ENCODE measurements around the gene SLC17A9. TPM values are rescaled to one million over a fixed set of nuclear protein-coding genes. Genes with fewer than 3 reads are reported as not detected.

Gene SLC17A9
- total RNA-seq, 1 donor from 2014 or later, result 12.4 TPM

DNA sequence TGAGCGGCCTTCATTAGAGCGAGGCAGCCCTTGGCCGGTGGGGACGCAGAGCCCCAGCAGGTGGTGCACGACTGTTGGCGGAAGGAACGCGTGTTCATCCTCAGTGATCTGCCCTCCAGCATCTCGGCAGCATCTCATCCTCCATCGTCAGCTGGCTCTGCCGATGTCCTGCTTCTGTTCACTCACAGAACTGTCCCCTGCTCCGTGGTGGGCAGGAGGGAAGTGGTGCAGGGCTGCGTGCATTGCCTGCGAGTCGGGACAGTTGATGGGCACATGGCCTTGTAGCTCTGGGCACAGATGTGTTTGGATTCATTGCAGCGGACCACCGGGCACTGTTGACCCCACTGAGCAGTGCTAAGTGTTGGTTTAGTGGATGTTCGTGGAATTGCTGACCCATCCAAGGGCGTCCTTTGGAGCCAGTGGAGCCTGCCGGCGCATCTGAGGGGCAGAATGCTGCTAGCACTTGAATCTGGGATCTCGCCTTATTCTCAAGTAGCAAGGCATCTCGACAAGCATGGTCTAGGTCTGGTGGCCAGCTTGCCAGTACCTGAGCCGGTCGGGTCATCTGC, 6.7 kb upstream of the SLC17A9 start:
- Mint-ChIP-seq H3K36me3 (ENCODE audit: low read depth, unreplicated experiment) (peaks cover 46% of the 10 kb centered on the region), H3K9me3 (ENCODE audit: unreplicated experiment) (peaks cover 2% of the 10 kb centered on the region), H3K27ac (ENCODE audit: unreplicated experiment) (no peak overlapping the region), H3K4me3 (ENCODE audit: unreplicated experiment) (no peak overlapping the region), H3K27me3 (ENCODE audit: low read depth, unreplicated experiment) (no peaks in the 10 kb centered on the region), H3K4me1 (ENCODE audit: low read depth, unreplicated experiment) (peaks cover 7% of the 10 kb centered on the region)
- peaks cover 36% of the 10 kb centered on the region for H3K36me3 ChIP-seq (ENCODE audit: insufficient read depth, low read length)
- no peak overlapping the region for H3K4me2 ChIP-seq (ENCODE audit: low read length)
- no peak overlapping the region for H3K4me3 ChIP-seq (ENCODE audit: insufficient read depth, low read depth, low read length)
- H2AFZ ChIP-seq (ENCODE audit: low read depth, low read length), result no peak overlapping the region
- H3K27me3 ChIP-seq (ENCODE audit: insufficient read depth, low read length), result no peaks in the 10 kb centered on the region
- H3K27ac ChIP-seq (ENCODE audit: low read depth, low read length), result no peak overlapping the region
- H4K20me1 ChIP-seq (ENCODE audit: insufficient read depth, low read length), result peaks cover 70% of the 10 kb centered on the region
- FAIRE-seq (no peak), DNase-seq (ENCODE audit: low read depth) (no peak)
- TF ChIP-seq, protein P1, sequence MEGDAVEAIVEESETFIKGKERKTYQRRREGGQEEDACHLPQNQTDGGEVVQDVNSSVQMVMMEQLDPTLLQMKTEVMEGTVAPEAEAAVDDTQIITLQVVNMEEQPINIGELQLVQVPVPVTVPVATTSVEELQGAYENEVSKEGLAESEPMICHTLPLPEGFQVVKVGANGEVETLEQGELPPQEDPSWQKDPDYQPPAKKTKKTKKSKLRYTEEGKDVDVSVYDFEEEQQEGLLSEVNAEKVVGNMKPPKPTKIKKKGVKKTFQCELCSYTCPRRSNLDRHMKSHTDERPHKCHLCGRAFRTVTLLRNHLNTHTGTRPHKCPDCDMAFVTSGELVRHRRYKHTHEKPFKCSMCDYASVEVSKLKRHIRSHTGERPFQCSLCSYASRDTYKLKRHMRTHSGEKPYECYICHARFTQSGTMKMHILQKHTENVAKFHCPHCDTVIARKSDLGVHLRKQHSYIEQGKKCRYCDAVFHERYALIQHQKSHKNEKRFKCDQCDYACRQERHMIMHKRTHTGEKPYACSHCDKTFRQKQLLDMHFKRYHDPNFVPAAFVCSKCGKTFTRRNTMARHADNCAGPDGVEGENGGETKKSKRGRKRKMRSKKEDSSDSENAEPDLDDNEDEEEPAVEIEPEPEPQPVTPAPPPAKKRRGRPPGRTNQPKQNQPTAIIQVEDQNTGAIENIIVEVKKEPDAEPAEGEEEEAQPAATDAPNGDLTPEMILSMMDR (IDR thresholded peaks at IDR 0.05; ENCODE audit: insufficient read depth, low read depth, low read length), result no peak
- no peak for TF ChIP-seq EZH2 (IDR thresholded peaks at IDR 0.05; ENCODE audit: insufficient read depth, low read length)
- H3K9me3 ChIP-seq (ENCODE audit: insufficient read depth, low read depth, low read length), result peaks cover 4% of the 10 kb centered on the region
- H3K4me1 ChIP-seq (ENCODE audit: insufficient read depth, low read length), result no peaks in the 10 kb centered on the region
- H3K79me2 ChIP-seq (ENCODE audit: insufficient read depth, low read length), result peaks cover 47% of the 10 kb centered on the region
- H3K9ac ChIP-seq (ENCODE audit: low read length), result no peak overlapping the region

- peaks cover 2% of the 10 kb centered on the region for H3K4me1 Mint-ChIP-seq (ENCODE audit: low read depth, unreplicated experiment)
- Histone ChIP-seq H4K20me1 (ENCODE audit: insufficient read depth, low read length) (peaks cover 59% of the 10 kb centered on the region), H3K4me2 (ENCODE audit: low read length) (no peak overlapping the region), H3K36me3 (ENCODE audit: insufficient read depth, low read length) (peaks cover 36% of the 10 kb centered on the region), H2AFZ (ENCODE audit: low read depth, low read length) (no peak overlapping the region), H3K9me3 (ENCODE audit: insufficient read depth, low read depth, low read length) (peaks cover 4% of the 10 kb centered on the region), H3K9ac (ENCODE audit: low read length) (no peak overlapping the region), H3K4me1 (ENCODE audit: insufficient read depth, low read length) (no peaks in the 10 kb centered on the region), H3K27ac (ENCODE audit: low read depth, low read length) (no peak overlapping the region), H3K79me2 (ENCODE audit: insufficient read depth, low read length) (peaks cover 37% of the 10 kb centered on the region), H3K27me3 (ENCODE audit: insufficient read depth, low read length) (no peaks in the 10 kb centered on the region), H3K4me3 (ENCODE audit: insufficient read depth, low read depth, low read length) (no peak overlapping the region)
- no peak for FAIRE-seq
- H3K4me3 Mint-ChIP-seq (ENCODE audit: unreplicated experiment), result peak overlapping the region; percentile 34
- H3K27ac Mint-ChIP-seq (ENCODE audit: unreplicated experiment), result no peak overlapping the region
- TF ChIP-seq, protein P1 (IDR thresholded peaks at IDR 0.05; ENCODE audit: insufficient read depth, low read depth, low read length), result no peak
- TF ChIP-seq EZH2 (IDR thresholded peaks at IDR 0.05; ENCODE audit: insufficient read depth, low read length), result no peak
- no peaks in the 10 kb centered on the region for H3K27me3 Mint-ChIP-seq (ENCODE audit: low read depth, unreplicated experiment)
- peaks cover 2% of the 10 kb centered on the region for H3K9me3 Mint-ChIP-seq (ENCODE audit: unreplicated experiment)
- H3K36me3 Mint-ChIP-seq (ENCODE audit: low read depth, unreplicated experiment), result peaks cover 52% of the 10 kb centered on the region
- no peak for DNase-seq (ENCODE audit: low read depth)
Observed at GRCh38 chr20:62946918-62947317, 5.6 kb upstream of the SLC17A9 start.

- Histone ChIP-seq H3K4me2 (ENCODE audit: low read length) (no peak overlapping the region), H3K4me1 (ENCODE audit: insufficient read depth, low read length) (no peaks in the 10 kb centered on the region), H3K27me3 (ENCODE audit: insufficient read depth, low read length) (no peaks in the 10 kb centered on the region), H3K79me2 (ENCODE audit: insufficient read depth, low read length) (peaks cover 29% of the 10 kb centered on the region), H3K36me3 (ENCODE audit: insufficient read depth, low read length) (peaks cover 34% of the 10 kb centered on the region), H2AFZ (ENCODE audit: low read depth, low read length) (no peak overlapping the region), H3K27ac (ENCODE audit: low read depth, low read length) (no peak overlapping the region), H3K4me3 (ENCODE audit: insufficient read depth, low read depth, low read length) (no peak overlapping the region), H3K9ac (ENCODE audit: low read length) (no peak overlapping the region), H3K9me3 (ENCODE audit: insufficient read depth, low read depth, low read length) (peaks cover 4% of the 10 kb centered on the region), H4K20me1 (ENCODE audit: insufficient read depth, low read length) (peaks cover 52% of the 10 kb centered on the region)
- Mint-ChIP-seq H3K27me3 (ENCODE audit: low read depth, unreplicated experiment) (no peaks in the 10 kb centered on the region), H3K4me1 (ENCODE audit: low read depth, unreplicated experiment) (no peaks in the 10 kb centered on the region), H3K36me3 (ENCODE audit: low read depth, unreplicated experiment) (peaks cover 52% of the 10 kb centered on the region), H3K4me3 (ENCODE audit: unreplicated experiment) (peak overlapping the region; percentile 34), H3K9me3 (ENCODE audit: unreplicated experiment) (peaks cover 2% of the 10 kb centered on the region), H3K27ac (ENCODE audit: unreplicated experiment) (no peak overlapping the region)
- TF ChIP-seq EZH2 (IDR thresholded peaks at IDR 0.05; ENCODE audit: insufficient read depth, low read length), result no peak
- TF ChIP-seq, protein P1 (IDR thresholded peaks at IDR 0.05; ENCODE audit: insufficient read depth, low read depth, low read length), result no peak
- FAIRE-seq (no peak), DNase-seq (ENCODE audit: low read depth) (no peak)
Observed at GRCh38 chr20:62947532-62948300, 4.8 kb upstream of the SLC17A9 start.
